Stimulated activated CD4-positive, alpha-beta T cell treated with anti-CD3 and anti-CD28 coated beads, Interleukin-12 subunit alpha, Interleukin-12 subunit beta, amount 100 ng/mL, for 24 hours (primary cell): ENCODE measurements around the gene AUTS2.

Source experiments
- DNase-seq, 2 experiments: peaks; one replicate each; pipeline ENCODE4 v3.0.0-alpha.2; 2020; ENCODE audit warnings: low read depth in 2 of 2

AUTS2 gene

DNA sequence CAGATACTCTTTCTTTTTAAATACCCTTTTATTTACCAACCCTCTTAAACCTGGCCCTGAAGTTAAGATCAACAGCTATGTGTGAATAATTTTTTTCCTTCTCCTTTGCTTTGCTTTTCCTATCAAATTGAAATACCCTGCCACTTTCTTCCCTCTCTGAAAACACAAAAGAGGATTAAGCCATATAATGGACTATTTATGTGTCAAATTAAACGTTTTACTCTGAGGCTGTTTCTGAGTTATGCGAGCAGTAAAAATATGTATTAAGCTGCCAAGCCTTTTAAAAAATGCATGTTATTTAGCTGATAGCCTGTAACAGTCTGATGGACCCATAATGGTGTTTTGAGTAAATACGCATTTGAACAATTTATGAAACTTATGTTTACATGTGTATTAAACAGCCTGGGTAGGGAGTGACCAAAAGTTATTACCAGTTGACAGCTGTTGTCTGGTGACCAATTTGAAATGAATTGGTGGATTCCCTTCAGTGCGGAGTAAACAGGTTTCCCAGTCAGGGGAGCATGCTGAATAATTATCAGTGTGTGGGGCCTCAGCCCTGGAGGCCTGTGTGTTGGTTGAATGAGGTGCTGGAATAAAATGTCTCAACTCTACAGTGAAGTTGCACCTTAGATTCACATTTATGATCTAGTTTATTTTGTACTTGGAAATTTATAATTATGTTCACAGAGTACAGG lies 89.6 kb downstream of the AUTS2 start:
- DNase-seq: no peak

DNA sequence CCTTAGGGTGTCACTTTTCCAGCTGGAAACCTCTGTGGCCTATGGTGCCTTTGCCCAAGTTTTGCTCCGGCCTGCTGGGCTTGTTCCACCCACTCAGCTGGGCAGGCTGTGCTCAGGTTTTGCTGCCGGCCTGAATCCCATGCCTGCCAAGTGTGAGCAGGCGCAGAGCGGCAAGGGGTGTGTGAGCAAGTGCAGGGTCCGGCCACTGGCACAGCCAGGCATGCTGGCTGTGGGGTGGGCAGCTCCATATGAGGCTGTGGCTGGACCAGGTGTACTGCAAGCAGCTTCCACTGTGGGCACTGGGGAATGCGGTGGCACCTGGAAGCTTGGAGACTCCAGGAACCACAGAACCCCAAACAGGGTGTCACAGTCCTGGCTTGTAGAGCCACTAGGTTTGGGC lies 92.1 kb downstream of the AUTS2 start:
- DNase-seq: no peak

- DNase-seq: no peak
Observed at GRCh38 chr7:69691327-69691726, 93.1 kb downstream of the AUTS2 start.

DNA sequence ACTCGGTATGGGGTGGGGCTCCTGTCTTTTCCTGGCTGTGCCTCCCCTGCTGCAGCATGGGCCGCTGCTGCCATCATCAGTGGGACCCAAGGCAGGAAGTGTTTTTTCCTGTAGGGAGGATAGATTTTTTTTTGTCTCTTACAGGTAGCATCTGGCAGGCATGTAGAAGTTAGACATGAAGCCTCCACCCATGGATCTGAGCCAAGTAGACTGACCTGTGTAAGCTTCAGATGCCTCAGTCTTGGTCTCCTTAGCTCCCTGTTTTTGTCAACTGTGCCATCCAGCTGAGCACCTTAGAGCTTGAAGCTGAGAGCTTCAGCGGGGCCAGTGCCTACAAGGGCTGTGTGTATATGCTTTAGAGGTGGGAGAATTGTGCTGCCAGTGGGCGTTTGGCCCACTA lies 93.5 kb downstream of the AUTS2 start:
- DNase-seq: no peak

DNA sequence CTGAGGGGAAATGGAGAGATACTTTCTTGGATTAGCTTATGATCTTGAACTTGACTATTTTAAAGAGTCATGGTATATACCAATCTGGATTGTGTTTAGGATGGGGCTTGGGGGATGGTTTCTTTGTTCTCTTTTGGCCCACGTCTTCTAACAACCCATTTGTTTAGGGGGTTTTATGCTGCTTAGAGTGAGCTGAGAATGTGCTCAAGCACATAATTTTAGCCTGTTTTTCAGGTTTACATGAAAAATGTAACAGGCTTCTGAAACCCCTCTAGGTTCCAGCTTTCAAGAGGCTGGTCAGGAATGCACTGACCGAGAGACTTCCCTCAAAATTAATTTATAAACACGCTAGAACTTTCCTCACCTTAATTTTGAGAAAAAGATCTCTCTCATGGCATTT lies 94.3 kb downstream of the AUTS2 start:
- DNase-seq: no peak

DNA sequence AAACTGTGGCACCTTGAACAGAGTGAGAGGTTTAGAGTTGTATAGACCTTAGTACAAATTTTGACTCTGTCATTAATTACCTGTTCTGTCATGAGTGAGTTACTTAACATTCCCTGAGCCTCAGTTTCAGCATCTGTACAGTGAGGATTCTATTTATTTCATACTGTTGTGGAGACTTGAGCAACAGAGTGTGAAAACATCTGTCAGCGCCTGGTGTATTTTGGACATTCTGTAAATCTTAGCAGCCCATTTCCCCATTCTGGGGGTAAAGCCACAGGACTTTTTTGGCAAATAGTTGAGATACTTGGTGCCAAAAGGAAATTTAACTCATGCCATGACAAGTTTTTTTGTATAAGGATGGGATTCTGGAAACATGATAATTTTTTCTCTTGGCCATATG lies 94.8 kb downstream of the AUTS2 start:
- DNase-seq: no peak

DNA sequence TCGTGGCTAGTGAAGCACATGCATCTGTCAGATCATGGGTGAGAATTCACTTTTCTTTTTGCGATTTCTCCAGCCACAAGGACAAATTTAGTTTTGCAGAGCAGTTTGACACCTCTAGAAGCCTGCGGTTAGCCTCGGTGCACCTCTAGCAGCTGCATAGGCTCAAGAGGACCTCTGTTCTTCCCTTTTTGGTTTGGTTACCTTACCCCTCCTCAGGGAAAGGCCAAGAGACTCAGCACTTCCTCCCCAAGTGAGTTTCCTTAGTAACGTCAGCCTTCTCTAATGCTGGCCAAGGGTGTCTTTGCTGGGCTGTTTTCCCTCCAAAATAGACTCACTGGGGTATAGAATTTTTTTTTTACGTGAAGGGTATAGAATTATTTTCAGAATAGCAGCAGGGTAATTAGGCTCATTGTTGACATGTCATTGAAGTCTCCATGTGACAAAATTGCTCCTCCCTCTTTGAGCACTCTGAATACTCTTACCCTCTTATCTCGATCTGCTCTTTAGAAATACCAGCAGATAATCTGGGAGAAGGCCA lies 97.8 kb downstream of the AUTS2 start:
- no peak for DNase-seq

DNA sequence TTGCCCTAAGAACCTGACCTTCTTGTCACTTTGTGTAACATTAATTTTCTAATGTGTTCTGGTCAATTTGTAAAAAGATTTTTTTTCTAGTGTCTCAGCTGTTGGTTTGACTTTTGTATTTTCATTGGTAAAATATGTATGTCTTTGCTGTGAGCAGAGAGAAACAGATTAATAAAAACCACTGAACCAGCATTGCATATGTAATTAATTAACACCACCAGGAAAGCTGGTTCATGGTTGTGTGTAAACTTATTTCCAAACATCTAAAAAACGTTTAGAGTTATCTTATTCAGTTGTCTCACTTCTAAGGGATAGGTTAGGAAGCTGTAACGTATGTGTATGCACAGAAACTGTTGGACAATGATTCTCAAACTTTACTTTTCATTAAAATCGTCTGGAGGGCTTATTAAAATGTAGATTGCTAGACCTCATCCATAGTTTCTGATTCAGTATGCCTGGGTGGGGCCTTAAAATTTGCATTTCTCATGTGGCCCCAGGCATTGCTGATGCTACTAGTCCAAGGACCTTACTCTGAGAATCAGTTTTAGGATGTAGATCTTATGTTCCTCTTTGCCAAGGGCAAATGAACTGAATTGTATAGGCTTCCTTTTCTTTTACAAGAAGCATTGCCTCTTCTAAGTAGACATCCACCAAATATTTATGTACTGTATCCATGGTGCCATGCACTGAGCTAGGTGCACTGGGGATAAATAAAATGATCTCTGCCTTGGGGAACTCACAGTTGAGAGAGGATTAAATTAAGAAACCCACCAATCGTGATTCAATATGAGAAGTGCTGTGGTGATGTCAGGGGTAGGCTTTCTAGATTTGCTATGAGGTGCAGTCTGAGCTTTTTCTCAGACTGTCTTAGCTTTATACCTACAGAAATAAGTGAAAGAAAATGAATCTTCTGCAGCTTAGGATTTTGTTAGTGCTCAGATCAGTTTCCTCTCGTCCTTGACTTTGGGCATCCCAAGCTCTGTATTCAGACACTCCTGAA lies 98.7 kb downstream of the AUTS2 start:
- no peak for DNase-seq

GRCh38 chr7:69698109-69698825 lies 100.0 kb downstream of the AUTS2 start:
- no peak for DNase-seq

DNA sequence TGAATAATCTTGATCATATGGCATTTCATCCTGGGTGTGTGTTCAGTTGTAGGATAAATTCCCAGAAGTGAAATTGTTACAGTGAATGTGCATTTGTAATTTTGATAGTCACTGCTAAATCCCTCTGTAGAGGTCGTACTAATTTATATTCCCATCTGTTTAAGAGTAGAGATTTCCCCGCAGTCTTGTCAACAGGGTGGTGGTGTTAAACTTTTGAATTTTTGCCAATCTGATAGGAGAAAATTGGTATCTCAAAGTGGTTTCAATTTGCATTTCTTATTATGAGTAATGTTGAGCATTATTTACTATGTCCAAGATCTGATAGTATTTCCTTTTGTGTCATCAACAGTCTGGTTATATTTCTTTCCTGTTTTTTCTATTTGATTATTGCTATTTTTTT lies 101.7 kb downstream of the AUTS2 start:
- no peak for DNase-seq

DNA sequence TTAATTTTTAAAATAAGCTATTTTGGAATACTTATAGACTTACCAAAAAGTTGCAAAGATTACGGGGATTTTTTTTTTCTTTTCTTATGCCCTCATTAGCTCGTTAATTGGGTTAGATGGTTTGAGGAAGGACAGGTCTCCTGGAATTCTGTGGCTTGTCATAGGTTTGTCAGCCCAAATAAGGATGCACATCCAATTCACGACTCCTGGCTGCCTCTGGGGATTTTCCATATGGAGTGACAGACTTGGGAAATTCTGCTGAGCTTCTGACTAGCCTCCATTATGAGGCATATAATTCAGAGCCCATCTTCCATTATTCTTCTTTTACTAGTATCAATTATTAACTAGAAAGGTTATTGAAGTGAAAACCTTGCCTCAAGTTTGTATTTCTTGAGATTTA lies 102.1 kb downstream of the AUTS2 start:
- DNase-seq: no peak

GRCh38 chr7:69701288-69701687 lies 103.0 kb downstream of the AUTS2 start:
- DNase-seq: no peak

- no peak for DNase-seq
Observed at GRCh38 chr7:69702357-69702756, 104.1 kb downstream of the AUTS2 start.

- no peak for DNase-seq
Observed at GRCh38 chr7:69703099-69703498, 104.8 kb downstream of the AUTS2 start.

- DNase-seq: no peak
Observed at GRCh38 chr7:69706070-69706469, 107.8 kb downstream of the AUTS2 start.

- DNase-seq: no peak
Observed at GRCh38 chr7:69708857-69709256, 110.6 kb downstream of the AUTS2 start.

DNA sequence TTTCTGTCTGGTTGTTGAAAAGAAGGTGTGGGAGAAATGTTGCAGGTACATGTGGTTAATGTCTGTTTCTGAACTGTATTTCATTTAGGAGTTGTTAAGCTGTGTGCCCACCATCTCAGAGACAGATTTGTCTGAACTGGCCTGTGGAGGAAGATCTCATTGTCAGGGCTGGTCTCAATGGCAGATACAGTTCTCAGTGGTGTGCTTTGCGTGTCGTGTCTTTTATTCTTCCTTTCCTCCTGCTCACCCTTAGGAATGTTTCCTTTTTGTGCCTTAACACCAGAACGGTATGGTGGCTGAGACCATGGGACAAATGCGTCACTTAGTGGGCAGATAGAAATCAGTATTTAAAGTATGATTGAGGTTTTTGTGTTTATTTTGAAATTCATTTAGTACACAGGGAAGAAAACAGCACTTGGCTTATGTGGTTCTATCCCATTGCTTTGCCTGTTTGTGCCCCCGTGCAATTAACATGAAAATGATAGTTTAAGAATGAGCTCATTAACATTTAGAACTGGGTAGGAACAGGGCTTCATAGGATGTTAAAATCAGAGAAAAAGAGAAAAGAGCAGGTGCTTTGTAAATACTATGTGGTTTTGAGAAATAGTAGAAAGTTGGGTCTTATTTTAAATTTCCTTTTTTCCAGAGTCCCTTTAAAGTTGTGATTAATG lies 112.6 kb downstream of the AUTS2 start:
- DNase-seq: no peak

- DNase-seq: no peak
Observed at GRCh38 chr7:69714886-69715576, 116.8 kb downstream of the AUTS2 start.

GRCh38 chr7:69717221-69717620 lies 118.9 kb downstream of the AUTS2 start:
- no peak for DNase-seq

GRCh38 chr7:69719717-69720116 lies 121.4 kb downstream of the AUTS2 start:
- DNase-seq: no peak

- DNase-seq: no peak
Observed at GRCh38 chr7:69722843-69723242, 124.6 kb downstream of the AUTS2 start.
